ENCODE measurements around the gene PLEKHH3.
"Not testable (repeated sequence)": the region's sequence is repeated elsewhere in the genome, so short reads cannot be mapped to it uniquely, and the experiment has no call there.

The PLEKHH3 gene

GRCh38 chr17:42669977-42670788 is 6.6 kb downstream of the PLEKHH3 start:
- DNase-seq, result peak; percentile 51 to 56

GRCh38 chr17:42669705-42669976 is 7.2 kb downstream of the PLEKHH3 start:
- no peak for DNase-seq

GRCh38 chr17:42667088-42667951 is 9.5 kb downstream of the PLEKHH3 start:
- no peak for DNase-seq

GRCh38 chr17:42666126-42666525 is 10.7 kb downstream of the PLEKHH3 start:
- DNase-seq, result not testable (repeated sequence)

- DNase-seq, result no peak
Measured at GRCh38 chr17:42665581-42666001, 11.2 kb downstream of the PLEKHH3 start.

GRCh38 chr17:42660692-42661345 is 16.0 kb downstream of the PLEKHH3 start:
- DNase-seq, result no peak

- DNase-seq, result not testable (repeated sequence)
Measured at GRCh38 chr17:42659932-42660274, 16.9 kb downstream of the PLEKHH3 start.

- peak; percentile 74 to 82 for DNase-seq
Measured at GRCh38 chr17:42659079-42659931, 17.5 kb downstream of the PLEKHH3 start, which contains the start of gene TUBG2. TUBG2 (plus strand) TSS chr17:42659284; CDS start chr17:42659504, 220 bp downstream.

GRCh38 chr17:42657824-42658588 is 18.8 kb downstream of the PLEKHH3 start:
- DNase-seq, result no peak

- DNase-seq, result no peak
Measured at GRCh38 chr17:42655528-42655927, 21.3 kb downstream of the PLEKHH3 start.

- no peak for DNase-seq
Measured at GRCh38 chr17:42653179-42654124, 23.3 kb downstream of the PLEKHH3 start.

GRCh38 chr17:42651392-42651791 is 25.4 kb downstream of the PLEKHH3 start:
- DNase-seq, result no peak

- DNase-seq, result no peak
Measured at GRCh38 chr17:42647778-42648177, 29.0 kb downstream of the PLEKHH3 start.

- no peak for DNase-seq
Measured at GRCh38 chr17:42642336-42642735, 34.5 kb downstream of the PLEKHH3 start.

- DNase-seq, result no peak
Measured at GRCh38 chr17:42640121-42640520, 36.7 kb downstream of the PLEKHH3 start.

GRCh38 chr17:42639525-42640113 is 37.2 kb downstream of the PLEKHH3 start:
- DNase-seq, result no peak

GRCh38 chr17:42632949-42633444 is 43.8 kb downstream of the PLEKHH3 start:
- no peak for DNase-seq

- no peak for DNase-seq
Measured at GRCh38 chr17:42629411-42630009, 47.3 kb downstream of the PLEKHH3 start.

GRCh38 chr17:42627032-42627764 is 49.6 kb downstream of the PLEKHH3 start:
- not testable (repeated sequence) for DNase-seq
